Smooth muscle cell (in vitro differentiated cells): ENCODE results near the gene CPT2. TPM values are rescaled to one million over a fixed set of nuclear protein-coding genes. Genes with fewer than 3 reads are reported as not detected.

Source experiments
- DNase-seq: peaks from one replicate; lab custom pipeline; 2025; ENCODE audit not compliant: unreplicated experiment; lab: John Stamatoyannopoulos, UW
- H2AFZ ChIP-seq: fragments of 200-600 bp; sonication (generic); 2 replicates; pipeline ENCODE4 v1.6.0; 2016; ENCODE audit warnings: antibody characterized with exemption, low read depth, mild to moderate bottlenecking
- H3F3A ChIP-seq: fragments of 200-600 bp; sonication (generic); 2 replicates; pipeline ENCODE4 v1.6.0; 2017; ENCODE audit warnings: antibody characterized with exemption, low read depth
- H3K27ac ChIP-seq: fragments of 200-600 bp; sonication (generic); 2 replicates; pipeline ENCODE4 v1.5.1; 2016; ENCODE audit warnings: low read depth, mild to moderate bottlenecking
- H3K27me3 ChIP-seq: fragments of 200-600 bp; sonication (generic); 2 replicates; pipeline ENCODE4 v1.6.1; 2016; ENCODE audit warnings: low read depth, mild to moderate bottlenecking
- H3K36me3 ChIP-seq: fragments of 200-600 bp; sonication (generic); 2 replicates; pipeline ENCODE4 v1.5.1; 2016; ENCODE audit warnings: low read depth
- H3K4me1 ChIP-seq: fragments of 200-600 bp; sonication (generic); 2 replicates; pipeline ENCODE4 v1.5.1; 2016; ENCODE audit warnings: low read depth
- H3K4me2 ChIP-seq: fragments of 200-600 bp; sonication (generic); 2 replicates; pipeline ENCODE4 v1.6.0; 2016; ENCODE audit warnings: mild to moderate bottlenecking
- H3K4me3 ChIP-seq: fragments of 200-600 bp; sonication (generic); 2 replicates; pipeline ENCODE4 v1.5.1; 2016; ENCODE audit warnings: mild to moderate bottlenecking
- H3K79me2 ChIP-seq: fragments of 200-600 bp; sonication (generic); 2 replicates; pipeline ENCODE4 v1.6.0; 2016; ENCODE audit warnings: low read depth, mild to moderate bottlenecking
- H3K9ac ChIP-seq: fragments of 200-600 bp; sonication (generic); 2 replicates; pipeline ENCODE4 v1.6.0; 2016; ENCODE audit warnings: low read depth
- H3K9me3 ChIP-seq: fragments of 200-600 bp; sonication (generic); replicated peaks from 2 replicates; pipeline ENCODE4 v1.5.1; 2016; ENCODE audit warnings: low read depth
- H4K20me1 ChIP-seq: fragments of 200-600 bp; sonication (generic); 2 replicates; pipeline ENCODE4 v1.6.0; 2016; ENCODE audit warnings: low read depth
- CTCF ChIP-seq: fragments of 200-600 bp; sonication (generic); IDR thresholded peaks from 2 replicates; pipeline ENCODE4 v1.5.1; 2017; ENCODE audit warnings: borderline replicate concordance, mild to moderate bottlenecking, antibody characterized with exemption; ENCODE audit not compliant: insufficient read depth, poor library complexity, severe bottlenecking
- WGBS: methylation state at CpG from one replicate; pipeline ENCODE4 v1.1.7; 2016; ENCODE audit warnings: low lambda C conversion rate; 5-methylcytosine and 5-hydroxymethylcytosine counted together
- polyA plus RNA-seq: library from polyadenylated mRNA; unstranded; fragments of >200 nt; fragmentation: Nextera tagmentation; extraction: Ambion mirVana; gene quantifications from 2 replicates; pipeline ENCODE4 v1.2.1, GENCODE V29; 2016
- total RNA-seq: library from RNA; depleted of rRNA; stranded (reverse); fragments of >200 nt; gene quantifications from 2 replicates; pipeline ENCODE4 v1.2.3, GENCODE V29; 2014

The CPT2 gene
- total and polyA plus RNA-seq, 2 experiments from 2014 or later, result 13.3 to 15.7 TPM

GRCh38 chr1:53250325-53250724 lies 53.7 kb downstream of the CPT2 start:
- Histone ChIP-seq H3K36me3 (no peaks in the 10 kb centered on the region), H3F3A (no peaks in the 10 kb centered on the region), H3K4me3 (no peak overlapping the region), H3K79me2 (no peaks in the 10 kb centered on the region), H3K9me3 (no peaks in the 10 kb centered on the region), H3K27ac (no peak overlapping the region), H3K27me3 (no peaks in the 10 kb centered on the region), H2AFZ (no peak overlapping the region), H3K9ac (no peak overlapping the region), H4K20me1 (no peaks in the 10 kb centered on the region), H3K4me2 (no peak overlapping the region), H3K4me1 (no peaks in the 10 kb centered on the region)
- 93% methylated on average over 4 of the region's 4 CpGs for WGBS
- no peak for DNase-seq
- no peak for TF ChIP-seq CTCF

- no peak for DNase-seq
- Histone ChIP-seq H3K27ac (no peak overlapping the region), H2AFZ (no peak overlapping the region), H4K20me1 (no peaks in the 10 kb centered on the region), H3K9me3 (no peaks in the 10 kb centered on the region), H3K79me2 (no peaks in the 10 kb centered on the region), H3K9ac (no peak overlapping the region), H3K36me3 (no peaks in the 10 kb centered on the region), H3K4me1 (no peaks in the 10 kb centered on the region), H3F3A (no peaks in the 10 kb centered on the region), H3K4me3 (no peak overlapping the region), H3K27me3 (no peaks in the 10 kb centered on the region), H3K4me2 (no peak overlapping the region)
- 29% methylated on average over 4 of the region's 4 CpGs for WGBS
- TF ChIP-seq CTCF, result no peak
These were observed 57.5 kb downstream of the CPT2 start for GRCh38 chr1:53254011-53254640.

- Histone ChIP-seq H3K27ac (no peak overlapping the region), H3K9me3 (no peaks in the 10 kb centered on the region), H3K4me2 (no peak overlapping the region), H3K9ac (no peak overlapping the region), H2AFZ (no peak overlapping the region), H3K4me3 (no peak overlapping the region), H3K27me3 (no peaks in the 10 kb centered on the region), H3K79me2 (no peaks in the 10 kb centered on the region), H3K4me1 (no peaks in the 10 kb centered on the region), H4K20me1 (no peaks in the 10 kb centered on the region), H3K36me3 (no peaks in the 10 kb centered on the region), H3F3A (no peaks in the 10 kb centered on the region)
- WGBS, result 99% methylated on average over 4 of the region's 4 CpGs
- no peak for TF ChIP-seq CTCF
- DNase-seq, result no peak
These were observed 58.4 kb downstream of the CPT2 start for GRCh38 chr1:53255031-53255430.
